Measurements from ENCODE around the gene PRRX2.

DNA sequence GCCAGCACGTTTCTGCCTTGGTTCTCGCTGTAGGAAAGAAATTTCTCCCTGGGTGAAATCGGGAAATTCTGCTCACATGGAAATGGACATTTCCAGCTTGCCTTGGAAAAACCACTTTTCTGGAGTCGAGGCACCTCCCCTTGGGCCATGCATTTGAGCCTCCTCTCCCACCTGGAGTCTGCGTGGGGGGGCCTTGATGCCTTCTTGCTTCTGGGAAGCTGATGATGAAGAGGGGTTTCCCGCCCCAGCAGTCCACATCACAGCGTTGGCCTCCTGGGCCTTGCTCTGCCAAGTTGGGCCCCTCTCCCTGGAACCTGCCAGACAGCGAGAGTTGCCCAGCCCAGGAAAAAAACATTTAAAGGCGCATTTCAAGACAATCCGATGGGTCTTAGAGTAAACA lies 21.7 kb upstream of the PRRX2 start:
- TF ChIP-seq, protein P1, sequence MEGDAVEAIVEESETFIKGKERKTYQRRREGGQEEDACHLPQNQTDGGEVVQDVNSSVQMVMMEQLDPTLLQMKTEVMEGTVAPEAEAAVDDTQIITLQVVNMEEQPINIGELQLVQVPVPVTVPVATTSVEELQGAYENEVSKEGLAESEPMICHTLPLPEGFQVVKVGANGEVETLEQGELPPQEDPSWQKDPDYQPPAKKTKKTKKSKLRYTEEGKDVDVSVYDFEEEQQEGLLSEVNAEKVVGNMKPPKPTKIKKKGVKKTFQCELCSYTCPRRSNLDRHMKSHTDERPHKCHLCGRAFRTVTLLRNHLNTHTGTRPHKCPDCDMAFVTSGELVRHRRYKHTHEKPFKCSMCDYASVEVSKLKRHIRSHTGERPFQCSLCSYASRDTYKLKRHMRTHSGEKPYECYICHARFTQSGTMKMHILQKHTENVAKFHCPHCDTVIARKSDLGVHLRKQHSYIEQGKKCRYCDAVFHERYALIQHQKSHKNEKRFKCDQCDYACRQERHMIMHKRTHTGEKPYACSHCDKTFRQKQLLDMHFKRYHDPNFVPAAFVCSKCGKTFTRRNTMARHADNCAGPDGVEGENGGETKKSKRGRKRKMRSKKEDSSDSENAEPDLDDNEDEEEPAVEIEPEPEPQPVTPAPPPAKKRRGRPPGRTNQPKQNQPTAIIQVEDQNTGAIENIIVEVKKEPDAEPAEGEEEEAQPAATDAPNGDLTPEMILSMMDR (IDR thresholded peaks at IDR 0.05; ENCODE audit: low read depth, low read length), result no peak
- TF ChIP-seq EZH2phosphoT487 (IDR thresholded peaks at IDR 0.05; ENCODE audit: low read depth), result no peak
